ENCODE data around the gene CYP26B1.

Gene CYP26B1

DNA sequence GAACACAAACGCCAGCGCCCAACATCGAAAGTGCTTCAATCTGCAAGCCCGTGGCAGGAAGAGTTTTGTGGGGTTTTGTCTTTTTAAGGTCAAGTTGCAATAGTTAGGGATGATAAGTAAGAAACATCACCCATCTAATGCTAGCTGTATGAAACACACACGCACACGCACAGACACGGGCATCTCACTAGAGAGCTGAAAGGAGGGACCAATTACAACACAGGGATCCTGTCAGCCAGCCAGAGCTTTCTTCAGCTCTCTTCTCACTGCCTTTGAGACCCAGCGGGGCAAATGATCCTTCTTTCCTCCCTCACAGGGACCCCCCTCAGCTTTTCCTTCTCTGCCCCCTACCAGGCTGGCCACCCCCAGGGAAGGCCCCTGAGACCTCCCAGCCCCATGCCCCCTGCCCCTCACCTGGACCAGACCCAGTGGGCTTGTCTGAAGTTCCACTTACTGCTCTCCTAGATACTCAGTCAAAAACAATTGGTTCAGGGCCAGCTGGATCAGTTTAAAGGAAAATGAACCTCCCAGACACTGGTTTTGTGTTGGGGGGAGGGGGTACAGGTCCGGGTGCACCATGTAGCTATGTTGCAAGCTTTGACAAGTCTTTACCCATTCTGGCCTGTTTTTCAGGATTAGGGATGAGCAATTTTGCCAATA lies 17.9 kb downstream of the CYP26B1 start:
- H3K4me1 ChIP-seq (ENCODE audit: control insufficient read depth, insufficient read depth, low read length): peaks cover 4% of the 10 kb centered on the region
- H3K36me3 ChIP-seq (ENCODE audit: control insufficient read depth, insufficient read depth, low read length): no peaks in the 10 kb centered on the region; the same call in 1 of the 2 replicates
- no peaks in the 10 kb centered on the region for H3K27me3 ChIP-seq (ENCODE audit: control insufficient read depth, insufficient read depth, low read length)
- WGBS (ENCODE audit: insufficient coverage, insufficient read length): no CpG with 5 or more reads among the region's 9 CpGs
- no peaks in the 10 kb centered on the region for H3K9me3 ChIP-seq (ENCODE audit: control insufficient read depth, insufficient read depth, low read length)
- DNase-seq (ENCODE audit: low read depth, low spot score): no peak
- H3K4me3 ChIP-seq (ENCODE audit: low read length): no peak overlapping the region
- H3K27ac ChIP-seq (ENCODE audit: low read length): no peak overlapping the region

DNA sequence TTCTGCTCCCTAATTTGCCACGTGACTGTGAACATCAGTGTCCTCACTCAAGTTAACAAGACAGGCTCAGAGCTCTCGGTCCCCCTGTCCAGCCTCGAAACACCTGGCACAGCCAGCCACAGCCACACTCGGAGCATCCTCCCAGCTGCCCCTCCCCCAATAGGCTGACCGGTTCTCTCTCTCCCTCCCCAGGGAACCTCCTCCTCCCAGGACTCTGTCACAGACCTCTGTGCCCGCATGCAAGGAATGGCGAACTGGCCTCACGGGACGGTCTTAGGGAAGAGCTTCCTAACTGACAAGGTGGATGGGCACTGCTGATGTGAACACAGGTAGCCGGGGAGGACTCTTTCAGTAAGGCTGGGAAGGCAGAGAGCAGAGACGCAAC lies 18.8 kb downstream of the CYP26B1 start:
- H3K9me3 ChIP-seq (ENCODE audit: control insufficient read depth, insufficient read depth, low read length): no peaks in the 10 kb centered on the region
- H3K4me1 ChIP-seq (ENCODE audit: control insufficient read depth, insufficient read depth, low read length): peaks cover 4% of the 10 kb centered on the region
- no peak overlapping the region for H3K27ac ChIP-seq (ENCODE audit: low read length)
- no peaks in the 10 kb centered on the region for H3K27me3 ChIP-seq (ENCODE audit: control insufficient read depth, insufficient read depth, low read length)
- no peak for DNase-seq (ENCODE audit: low read depth, low spot score)
- no peaks in the 10 kb centered on the region; the same call in 1 of the 2 replicates for H3K36me3 ChIP-seq (ENCODE audit: control insufficient read depth, insufficient read depth, low read length)
- WGBS (ENCODE audit: insufficient coverage, insufficient read length): no CpG with 5 or more reads among the region's 11 CpGs
- H3K4me3 ChIP-seq (ENCODE audit: low read length): no peak overlapping the region

DNA sequence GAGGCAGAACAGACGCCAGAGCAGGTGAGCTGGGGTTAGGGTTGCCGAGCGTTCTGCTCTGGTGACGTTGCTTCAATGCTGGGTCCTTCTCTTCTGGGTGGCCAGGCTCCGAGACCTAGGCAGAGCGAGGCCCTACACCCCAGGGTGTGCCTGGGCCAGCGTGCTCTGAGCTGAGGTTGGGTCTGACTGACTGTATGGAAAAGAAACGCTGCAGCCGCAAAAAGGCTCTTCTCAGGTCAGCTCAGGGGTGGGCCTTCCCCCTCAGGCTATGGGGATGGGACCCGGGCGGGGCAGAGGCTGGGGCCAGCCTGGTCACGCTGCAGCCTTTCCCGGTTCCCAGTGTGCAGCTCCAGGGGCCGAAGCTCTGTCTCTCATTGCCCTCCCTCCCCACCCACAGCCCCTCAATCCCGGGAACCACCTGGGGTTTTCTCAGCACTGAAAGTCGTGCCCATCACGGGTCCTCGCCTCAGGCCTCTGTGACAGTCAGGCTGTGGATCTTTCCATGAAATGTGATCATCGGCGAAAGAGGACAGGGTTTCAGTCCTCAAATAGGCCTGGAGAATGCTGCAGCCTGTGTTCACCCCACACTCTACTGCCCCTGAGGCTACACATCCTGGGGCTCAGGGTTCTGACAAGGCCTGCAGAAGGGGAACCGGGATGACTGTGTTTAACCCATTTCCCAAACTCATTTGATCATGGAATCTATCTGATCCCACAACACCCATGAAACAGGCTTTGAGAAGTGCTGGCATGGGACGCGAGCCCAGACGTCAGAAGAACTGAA lies 19.4 kb downstream of the CYP26B1 start:
- Histone ChIP-seq H3K4me3 (ENCODE audit: low read length) (no peak overlapping the region), H3K4me1 (ENCODE audit: control insufficient read depth, insufficient read depth, low read length) (peaks cover 4% of the 10 kb centered on the region), H3K27ac (ENCODE audit: low read length) (no peak overlapping the region), H3K27me3 (ENCODE audit: control insufficient read depth, insufficient read depth, low read length) (no peaks in the 10 kb centered on the region), H3K36me3 (ENCODE audit: control insufficient read depth, insufficient read depth, low read length) (no peaks in the 10 kb centered on the region; the same call in 1 of the 2 replicates), H3K9me3 (ENCODE audit: control insufficient read depth, insufficient read depth, low read length) (no peaks in the 10 kb centered on the region)
- no peak for DNase-seq (ENCODE audit: low read depth, low spot score)
- WGBS (ENCODE audit: insufficient coverage, insufficient read length): no CpG with 5 or more reads among the region's 24 CpGs

DNA sequence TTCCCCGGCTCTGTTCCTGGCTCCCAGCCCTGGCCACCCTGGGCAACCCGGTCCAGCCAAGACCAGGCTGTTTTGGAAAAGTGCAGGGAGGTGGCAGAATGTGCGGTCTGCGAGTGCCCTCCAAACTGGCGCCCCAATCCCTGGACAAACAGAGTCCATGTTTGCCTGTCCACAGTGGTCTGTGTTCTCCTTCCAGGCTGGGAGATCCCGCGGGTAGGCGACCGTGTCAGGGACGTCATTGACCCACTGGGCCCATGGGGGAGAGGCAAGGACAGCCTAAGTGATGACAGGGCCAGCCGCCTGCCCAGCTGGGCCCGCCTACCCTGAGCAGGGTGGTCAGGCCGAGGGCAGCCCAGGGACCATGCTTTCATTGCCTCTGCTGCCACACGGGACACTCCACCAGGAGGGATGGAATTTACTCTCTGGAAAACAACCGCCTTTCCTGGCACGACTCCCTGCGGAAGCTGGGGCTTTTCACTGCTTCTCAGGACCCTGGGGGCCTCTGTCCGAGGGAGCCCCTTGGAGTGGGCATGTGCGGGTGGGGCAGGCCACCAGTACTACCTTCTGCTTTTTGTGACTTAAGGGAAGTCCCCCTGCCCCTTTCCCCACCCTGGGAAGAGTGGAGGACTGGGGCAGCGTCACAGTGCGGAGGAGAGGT lies 20.1 kb downstream of the CYP26B1 start:
- Histone ChIP-seq H3K4me1 (ENCODE audit: control insufficient read depth, insufficient read depth, low read length) (peaks cover 4% of the 10 kb centered on the region), H3K27me3 (ENCODE audit: control insufficient read depth, insufficient read depth, low read length) (no peaks in the 10 kb centered on the region), H3K4me3 (ENCODE audit: low read length) (no peak overlapping the region), H3K27ac (ENCODE audit: low read length) (no peak overlapping the region), H3K9me3 (ENCODE audit: control insufficient read depth, insufficient read depth, low read length) (no peaks in the 10 kb centered on the region), H3K36me3 (ENCODE audit: control insufficient read depth, insufficient read depth, low read length) (no peaks in the 10 kb centered on the region; the same call in 1 of the 2 replicates)
- no CpG with 5 or more reads among the region's 21 CpGs for WGBS (ENCODE audit: insufficient coverage, insufficient read length)
- no peak for DNase-seq (ENCODE audit: low read depth, low spot score)

DNA sequence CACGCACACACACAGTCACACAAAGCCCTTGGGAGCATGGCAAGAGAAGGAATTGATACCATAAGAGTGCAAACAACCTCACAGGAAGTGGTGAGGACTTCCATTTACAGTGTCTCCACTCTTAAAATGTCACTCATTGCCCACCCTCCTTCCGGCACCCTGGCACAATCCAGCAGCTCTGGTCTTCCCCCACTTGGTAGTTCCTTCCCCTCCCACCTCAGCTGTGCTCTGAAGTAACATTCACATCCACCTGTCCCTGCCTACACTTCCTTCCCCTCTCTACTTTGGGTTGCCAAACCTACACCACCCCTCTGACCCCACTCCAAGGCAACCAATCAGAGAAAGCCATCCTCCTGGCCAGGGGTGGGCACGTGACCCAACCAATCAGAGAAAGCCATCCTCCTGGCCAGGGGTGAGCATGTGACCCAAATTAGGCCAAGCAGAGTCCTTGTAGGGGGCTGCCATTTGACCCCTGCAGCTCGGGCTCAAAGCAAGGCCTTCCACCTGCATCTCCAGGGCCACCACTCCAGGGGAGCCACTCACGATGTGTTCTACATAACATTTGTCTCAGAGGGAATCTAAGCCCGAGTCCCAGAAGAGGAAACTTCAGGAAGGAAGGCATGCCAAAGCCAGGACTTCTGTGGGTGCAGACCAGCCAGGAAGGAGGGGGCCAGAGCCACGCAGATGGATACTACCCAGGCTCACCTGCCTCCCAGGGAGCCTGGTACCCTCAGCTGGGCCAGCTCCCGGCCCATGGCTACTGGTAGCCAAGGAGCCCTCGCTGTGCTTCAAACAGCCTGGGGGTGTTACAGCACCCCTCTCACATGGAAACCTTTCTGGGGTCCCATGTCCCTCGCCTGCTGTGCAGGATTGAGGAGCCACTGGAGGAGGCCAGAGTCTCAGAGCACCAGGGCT lies 21.2 kb downstream of the CYP26B1 start:
- H3K4me3 ChIP-seq (ENCODE audit: low read length): no peak overlapping the region
- WGBS (ENCODE audit: insufficient coverage, insufficient read length): no CpG with 5 or more reads among the region's 10 CpGs
- H3K27me3 ChIP-seq (ENCODE audit: control insufficient read depth, insufficient read depth, low read length): no peaks in the 10 kb centered on the region
- no peak overlapping the region for H3K27ac ChIP-seq (ENCODE audit: low read length)
- H3K9me3 ChIP-seq (ENCODE audit: control insufficient read depth, insufficient read depth, low read length): no peaks in the 10 kb centered on the region
- peaks cover 4% of the 10 kb centered on the region for H3K4me1 ChIP-seq (ENCODE audit: control insufficient read depth, insufficient read depth, low read length)
- no peaks in the 10 kb centered on the region; the same call in 1 of the 2 replicates for H3K36me3 ChIP-seq (ENCODE audit: control insufficient read depth, insufficient read depth, low read length)
- no peak for DNase-seq (ENCODE audit: low read depth, low spot score)

DNA sequence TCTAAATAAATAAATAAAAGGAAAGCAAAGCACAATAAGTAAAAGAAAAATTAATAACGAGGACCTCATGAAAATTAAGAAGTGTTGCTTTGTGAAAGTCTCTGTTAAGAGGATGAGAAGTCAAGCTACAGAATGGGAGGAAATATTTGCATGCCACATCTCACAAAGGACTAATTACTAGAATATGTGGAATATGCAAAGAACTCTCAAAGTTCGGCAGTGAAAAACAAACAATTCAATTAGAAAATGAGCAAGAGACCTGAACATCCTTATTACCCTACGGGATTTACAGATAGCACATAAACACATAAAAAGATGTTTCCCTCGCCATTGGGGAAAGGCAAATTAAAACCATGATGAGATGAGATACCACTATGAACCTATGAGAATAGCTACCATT lies 23.3 kb downstream of the CYP26B1 start:
- H3K9me3 ChIP-seq (ENCODE audit: control insufficient read depth, insufficient read depth, low read length): no peaks in the 10 kb centered on the region
- H3K4me3 ChIP-seq (ENCODE audit: low read length): no peak overlapping the region
- WGBS (ENCODE audit: insufficient coverage, insufficient read length): no CpG with 5 or more reads among the region's 4 CpGs
- H3K27ac ChIP-seq (ENCODE audit: low read length): no peak overlapping the region
- DNase-seq (ENCODE audit: low read depth, low spot score): no peak
- H3K4me1 ChIP-seq (ENCODE audit: control insufficient read depth, insufficient read depth, low read length): peaks cover 4% of the 10 kb centered on the region
- H3K36me3 ChIP-seq (ENCODE audit: control insufficient read depth, insufficient read depth, low read length): no peaks in the 10 kb centered on the region; the same call in 1 of the 2 replicates
- H3K27me3 ChIP-seq (ENCODE audit: control insufficient read depth, insufficient read depth, low read length): no peaks in the 10 kb centered on the region

DNA sequence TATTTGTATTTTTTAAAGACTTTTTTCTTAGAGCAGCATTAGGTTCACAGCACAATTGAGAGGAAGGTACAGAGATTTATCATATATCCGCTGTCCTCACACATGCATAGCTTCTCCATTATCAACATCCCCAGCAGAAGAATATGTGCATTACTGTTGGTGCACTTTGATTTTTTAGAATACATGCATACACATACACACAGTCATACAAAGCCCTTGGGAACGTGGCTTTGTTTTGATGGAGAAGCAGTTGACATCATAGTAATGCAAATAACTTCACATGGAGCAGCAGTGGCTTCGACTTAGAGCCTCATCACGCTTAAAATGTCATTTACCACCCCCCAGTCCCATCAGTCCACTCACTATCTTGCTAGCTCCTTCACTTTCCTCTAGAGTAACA lies 26.5 kb downstream of the CYP26B1 start:
- H3K4me3 ChIP-seq (ENCODE audit: low read length): no peak overlapping the region
- H3K36me3 ChIP-seq (ENCODE audit: control insufficient read depth, insufficient read depth, low read length): no peaks in the 10 kb centered on the region
- no peaks in the 10 kb centered on the region for H3K4me1 ChIP-seq (ENCODE audit: control insufficient read depth, insufficient read depth, low read length)
- no CpG with 5 or more reads among the region's 4 CpGs for WGBS (ENCODE audit: insufficient coverage, insufficient read length)
- no peak overlapping the region for H3K27ac ChIP-seq (ENCODE audit: low read length)
- H3K9me3 ChIP-seq (ENCODE audit: control insufficient read depth, insufficient read depth, low read length): no peaks in the 10 kb centered on the region
- no peaks in the 10 kb centered on the region for H3K27me3 ChIP-seq (ENCODE audit: control insufficient read depth, insufficient read depth, low read length)
- no peak for DNase-seq (ENCODE audit: low read depth, low spot score)

DNA sequence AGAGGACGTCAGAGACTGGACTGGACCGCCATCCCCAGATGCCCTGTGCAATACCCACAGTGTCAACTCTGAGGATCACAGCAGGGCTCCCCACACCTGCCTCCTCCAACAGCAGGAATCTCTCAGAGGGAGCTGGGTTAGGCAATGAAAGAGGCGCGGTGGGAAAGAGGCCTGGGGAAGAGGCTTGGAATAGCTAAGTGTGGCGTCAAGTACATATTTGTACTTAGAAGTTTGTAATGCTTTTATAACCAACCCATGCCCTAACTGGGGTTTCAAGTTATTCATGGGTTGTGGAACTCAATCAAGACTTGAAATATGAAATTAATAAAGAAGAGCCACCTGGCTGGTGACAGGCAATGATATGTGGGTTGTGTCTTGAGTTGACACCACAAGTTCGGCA lies 28.7 kb downstream of the CYP26B1 start:
- DNase-seq (ENCODE audit: low read depth, low spot score): no peak
- H3K4me1 ChIP-seq (ENCODE audit: control insufficient read depth, insufficient read depth, low read length): 0 out of 2 replicates have a peak, but pooled peaks cover 2% of the 10 kb centered on the region
- H3K27me3 ChIP-seq (ENCODE audit: control insufficient read depth, insufficient read depth, low read length): no peaks in the 10 kb centered on the region
- H3K9me3 ChIP-seq (ENCODE audit: control insufficient read depth, insufficient read depth, low read length): no peaks in the 10 kb centered on the region
- H3K27ac ChIP-seq (ENCODE audit: low read length): no peak overlapping the region
- no peak overlapping the region for H3K4me3 ChIP-seq (ENCODE audit: low read length)
- no peaks in the 10 kb centered on the region for H3K36me3 ChIP-seq (ENCODE audit: control insufficient read depth, insufficient read depth, low read length)
- no CpG with 5 or more reads among the region's 6 CpGs for WGBS (ENCODE audit: insufficient coverage, insufficient read length)

DNA sequence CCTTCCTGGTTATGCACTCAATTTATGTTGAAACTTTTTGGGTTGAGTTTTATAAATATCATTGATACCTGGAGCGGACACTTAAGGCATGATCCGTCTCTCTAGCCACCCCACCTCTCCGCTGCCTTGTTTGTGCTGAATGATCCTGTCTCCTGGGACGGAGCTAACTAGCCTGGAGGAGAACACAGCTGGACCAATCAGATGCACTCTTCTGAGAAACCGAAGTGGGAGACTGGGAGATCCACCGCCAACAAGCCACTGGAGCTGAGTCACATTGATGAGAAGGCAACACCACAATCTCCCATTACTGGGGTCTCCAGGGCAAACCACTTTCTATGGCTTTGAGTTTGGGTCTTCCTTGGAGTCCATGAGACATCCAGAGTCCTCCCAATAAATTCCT lies 29.3 kb downstream of the CYP26B1 start:
- DNase-seq (ENCODE audit: low read depth, low spot score): no peak
- WGBS (ENCODE audit: insufficient coverage, insufficient read length): no CpG with 5 or more reads among the region's 6 CpGs
- H3K27me3 ChIP-seq (ENCODE audit: control insufficient read depth, insufficient read depth, low read length): no peaks in the 10 kb centered on the region
- no peak overlapping the region for H3K4me3 ChIP-seq (ENCODE audit: low read length)
- H3K27ac ChIP-seq (ENCODE audit: low read length): no peak overlapping the region
- 0 out of 2 replicates have a peak, but pooled peaks cover 2% of the 10 kb centered on the region for H3K4me1 ChIP-seq (ENCODE audit: control insufficient read depth, insufficient read depth, low read length)
- no peaks in the 10 kb centered on the region for H3K36me3 ChIP-seq (ENCODE audit: control insufficient read depth, insufficient read depth, low read length)
- H3K9me3 ChIP-seq (ENCODE audit: control insufficient read depth, insufficient read depth, low read length): no peaks in the 10 kb centered on the region

DNA sequence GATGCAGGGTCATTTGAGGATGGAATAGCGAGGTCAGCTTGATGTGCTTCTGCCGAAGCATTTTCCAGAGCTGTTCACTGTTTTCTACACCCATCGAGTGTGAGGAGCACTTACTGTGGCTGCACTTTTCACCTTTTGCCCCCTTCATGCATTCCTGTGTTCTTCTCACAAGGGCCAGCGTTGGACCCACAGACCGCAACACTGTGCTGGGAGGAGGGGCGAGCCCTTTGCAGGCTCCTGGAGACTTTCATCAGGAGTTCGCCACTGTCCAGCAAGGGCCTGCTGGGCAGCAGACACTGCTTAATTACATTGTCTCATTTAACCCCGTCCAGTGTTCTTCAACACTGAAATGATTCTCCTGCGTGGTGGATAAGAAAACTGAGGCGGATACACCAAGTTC lies 29.9 kb downstream of the CYP26B1 start:
- H3K36me3 ChIP-seq (ENCODE audit: control insufficient read depth, insufficient read depth, low read length): no peaks in the 10 kb centered on the region
- no peaks in the 10 kb centered on the region for H3K27me3 ChIP-seq (ENCODE audit: control insufficient read depth, insufficient read depth, low read length)
- DNase-seq (ENCODE audit: low read depth, low spot score): no peak
- 0 out of 2 replicates have a peak, but pooled peaks cover 2% of the 10 kb centered on the region for H3K4me1 ChIP-seq (ENCODE audit: control insufficient read depth, insufficient read depth, low read length)
- no peak overlapping the region for H3K27ac ChIP-seq (ENCODE audit: low read length)
- H3K9me3 ChIP-seq (ENCODE audit: control insufficient read depth, insufficient read depth, low read length): no peaks in the 10 kb centered on the region
- no peak overlapping the region for H3K4me3 ChIP-seq (ENCODE audit: low read length)
- WGBS (ENCODE audit: insufficient coverage, insufficient read length): no CpG with 5 or more reads among the region's 10 CpGs
